H1 (cell line): ENCODE data around the gene BAZ1B. TPM values are rescaled to one million over a fixed set of nuclear protein-coding genes. Genes with fewer than 3 reads are reported as not detected.

Source experiments
- ATF3 ChIP-seq: IDR thresholded peaks from 2 replicates; pipeline ENCODE4 v1.6.1; 2011; ENCODE audit warnings: low read depth, mild to moderate bottlenecking, low read length; ENCODE audit not compliant: insufficient read depth
- E2F6 ChIP-seq: IDR thresholded peaks from 2 replicates; pipeline ENCODE4 v1.6.1; 2012; ENCODE audit warnings: inconsistent platforms
- NANOG ChIP-seq: IDR thresholded peaks from 2 replicates; pipeline ENCODE4 v1.6.1; 2011; ENCODE audit warnings: low read length, low read depth, mild to moderate bottlenecking, inconsistent platforms; ENCODE audit not compliant: insufficient read depth, poor library complexity, severe bottlenecking
- polyA plus RNA-seq, 7 experiments: library from polyadenylated mRNA; depleted of rRNA in 3 of 7; stranded (reverse) in 5 of 7; unstranded in 2 of 7; fragments of >200 nt in 5 of 7; fragments of 200-250 nt in 2 of 7; gene quantifications; 1 replicate in 5 of 7; 2 replicates in 1 of 7; 4 replicates in 1 of 7; pipeline versions ENCODE4 v1.2.1 to v1.2.3, GENCODE V29; 2011 to 2013; ENCODE audit warnings: missing spikeins in 2 of 7, mixed read lengths in 2 of 7
- total RNA-seq: library from RNA; stranded (reverse); fragmentation: NEBNext Ultra II Directional; extraction: Animal tissue kit (Norgen Biotek cat#: 25700); gene quantifications from 2 replicates; pipeline ENCODE4 v1.2.1, GENCODE V29; 2021

Gene BAZ1B
- total and polyA plus RNA-seq, 2 of the 8 experiments (the other 6 are each of a cell fraction or from before 2014, with no cell fraction given), result 21.0 to 86.8 TPM

GRCh38 chr7:73569042-73569608, 47.0 kb upstream of the BAZ1B start (continued):
- TF ChIP-seq ATF3 (no peak), NANOG (no peak), E2F6 (no peak)
